Measurements from ENCODE around the gene SYT13.

DNA sequence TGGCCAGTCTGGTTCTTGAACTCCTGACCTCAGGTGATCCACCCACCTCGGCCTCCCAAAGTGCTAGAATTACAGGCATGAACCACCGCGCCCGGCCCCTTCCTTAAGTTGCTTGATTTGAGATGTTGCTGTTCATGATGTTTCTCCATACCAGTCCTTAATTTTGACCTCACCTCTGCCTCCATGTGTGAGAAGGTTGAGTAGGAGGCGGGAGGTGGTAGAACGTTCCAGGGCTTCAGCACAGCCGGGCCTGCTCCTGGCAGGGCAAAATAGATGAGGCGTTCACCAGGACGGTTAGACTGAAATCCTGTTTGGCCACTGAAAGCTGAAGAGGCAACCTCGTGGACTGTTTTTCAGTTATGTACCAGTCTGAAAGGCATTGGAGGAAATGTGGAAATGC lies 48.3 kb upstream of the SYT13 start:
- TF ChIP-seq, protein P1, sequence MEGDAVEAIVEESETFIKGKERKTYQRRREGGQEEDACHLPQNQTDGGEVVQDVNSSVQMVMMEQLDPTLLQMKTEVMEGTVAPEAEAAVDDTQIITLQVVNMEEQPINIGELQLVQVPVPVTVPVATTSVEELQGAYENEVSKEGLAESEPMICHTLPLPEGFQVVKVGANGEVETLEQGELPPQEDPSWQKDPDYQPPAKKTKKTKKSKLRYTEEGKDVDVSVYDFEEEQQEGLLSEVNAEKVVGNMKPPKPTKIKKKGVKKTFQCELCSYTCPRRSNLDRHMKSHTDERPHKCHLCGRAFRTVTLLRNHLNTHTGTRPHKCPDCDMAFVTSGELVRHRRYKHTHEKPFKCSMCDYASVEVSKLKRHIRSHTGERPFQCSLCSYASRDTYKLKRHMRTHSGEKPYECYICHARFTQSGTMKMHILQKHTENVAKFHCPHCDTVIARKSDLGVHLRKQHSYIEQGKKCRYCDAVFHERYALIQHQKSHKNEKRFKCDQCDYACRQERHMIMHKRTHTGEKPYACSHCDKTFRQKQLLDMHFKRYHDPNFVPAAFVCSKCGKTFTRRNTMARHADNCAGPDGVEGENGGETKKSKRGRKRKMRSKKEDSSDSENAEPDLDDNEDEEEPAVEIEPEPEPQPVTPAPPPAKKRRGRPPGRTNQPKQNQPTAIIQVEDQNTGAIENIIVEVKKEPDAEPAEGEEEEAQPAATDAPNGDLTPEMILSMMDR (IDR thresholded peaks at IDR 0.05 in 2 of 3, conservative IDR thresholded peaks at IDR 0.05 in 1 of 3; ENCODE audit: control insufficient read depth in 2 of 3, extremely low read depth in 1 of 3, insufficient read depth in 1 of 3, low read depth in 3 of 3, low read length in 3 of 3), result no peak
- TF ChIP-seq JUNB (IDR thresholded peaks at IDR 0.05) (no peak), RELA (IDR thresholded peaks at IDR 0.05; ENCODE audit: borderline replicate concordance, partially characterized antibody) (no peak), BHLHE40 (IDR thresholded peaks at IDR 0.05; ENCODE audit: borderline replicate concordance in 1 of 2, low read depth in 2 of 2, low read length in 1 of 2) (no peak), TAF1 (IDR thresholded peaks at IDR 0.05; ENCODE audit: borderline replicate concordance, low read depth, low read length) (no peak), BRCA1 (IDR thresholded peaks at IDR 0.05; ENCODE audit: low read depth, low read length) (no peak), RFX5 (IDR thresholded peaks at IDR 0.05; ENCODE audit: low read depth, low read length) (no peak)

Data from GM12878 (cell line).